PC-9 (cell line): Measurements from ENCODE around the gene SPATA20. TPM values are rescaled to one million over a fixed set of nuclear protein-coding genes. Genes with fewer than 3 reads are reported as not detected.

ENCODE experiments used
- BruUV-seq: library from RNA; stranded (reverse); fragments of 400-500 nt; replicated peaks from 2 replicates; lab custom pipeline; 2021; lab: Mats Ljungman, UMichigan
- CTCF ChIA-PET: fragments of 300-600 bp; sonication (Branson Sonifier 250); formaldehyde crosslinking; loops from one replicate; lab custom pipeline; 2022; ENCODE audit warnings: antibody characterized with exemption; lab: Charles Lee
- POLR2A ChIA-PET: fragments of 300-600 bp; sonication (Branson Sonifier 250); formaldehyde crosslinking; loops from one replicate; lab custom pipeline; 2022; ENCODE audit warnings: antibody characterized with exemption; ENCODE audit not compliant: unreplicated experiment; lab: Charles Lee
- DNase-seq, 2 experiments: peaks; one replicate each; pipeline versions ENCODE4 v3.0.0 to v3.0.0-alpha.2; 2015 to 2022; ENCODE audit warnings: mixed read lengths in 1 of 2
- H2AFZ ChIP-seq: fragments of 200-600 bp; sonication (generic); 2 replicates; pipeline ENCODE4 v1.8.1; 2017; ENCODE audit warnings: antibody characterized with exemption
- H3F3A ChIP-seq: fragments of 200-600 bp; sonication (generic); 2 replicates; pipeline ENCODE4 v1.8.1; 2017; ENCODE audit warnings: antibody characterized with exemption, mild to moderate bottlenecking, low read depth; ENCODE audit not compliant: insufficient read depth
- H3K27ac ChIP-seq: fragments of 200-600 bp; sonication (generic); 2 replicates; pipeline ENCODE4 v1.6.1; 2016; ENCODE audit warnings: mixed run types
- H3K27me3 ChIP-seq: fragments of 200-600 bp; sonication (generic); 2 replicates; pipeline ENCODE4 v1.6.1; 2016; ENCODE audit warnings: low read depth, mixed run types; ENCODE audit not compliant: insufficient read depth
- H3K36me3 ChIP-seq: fragments of 200-600 bp; sonication (generic); 2 replicates; pipeline ENCODE4 v1.6.1; 2016; ENCODE audit warnings: low read depth, mixed run types
- H3K4me1 ChIP-seq: fragments of 200-600 bp; sonication (generic); replicated peaks from 2 replicates; pipeline ENCODE4 v1.6.1; 2016; ENCODE audit warnings: mixed run types; ENCODE audit not compliant: insufficient read depth
- H3K4me2 ChIP-seq: fragments of 200-600 bp; sonication (generic); 2 replicates; pipeline ENCODE4 v1.6.1; 2017; ENCODE audit warnings: mixed run types
- H3K4me3 ChIP-seq: fragments of 200-600 bp; sonication (generic); 2 replicates; pipeline ENCODE4 v1.6.1; 2016; ENCODE audit warnings: mixed run types
- H3K79me2 ChIP-seq: fragments of 200-600 bp; sonication (generic); 2 replicates; pipeline ENCODE4 v1.6.1; 2017; ENCODE audit warnings: low read depth, mixed run types
- H3K9me2 ChIP-seq: fragments of 200-600 bp; sonication (generic); 2 replicates; pipeline ENCODE4 v1.8.1; 2017; ENCODE audit warnings: mild to moderate bottlenecking; ENCODE audit not compliant: insufficient read depth
- H3K9me3 ChIP-seq: fragments of 200-600 bp; sonication (generic); 2 replicates; pipeline ENCODE4 v1.8.1; 2016; ENCODE audit warnings: low read depth; ENCODE audit not compliant: insufficient read depth
- H4K20me1 ChIP-seq: fragments of 200-600 bp; sonication (generic); 2 replicates; pipeline ENCODE4 v1.8.1; 2017; ENCODE audit not compliant: insufficient read depth
- EZH2 ChIP-seq: fragments of 200-600 bp; sonication (generic); IDR thresholded peaks from 2 replicates; pipeline ENCODE4 v1.8.0; 2017; ENCODE audit warnings: antibody characterized with exemption, low read depth
- intact Hi-C: fragments of 100-400 bp; cut with micrococcal nuclease; formaldehyde crosslinking; loops from one replicate; pipeline ENCODE4 v1.10.0; 2022; ENCODE audit not compliant: unreplicated experiment
- total RNA-seq: library from RNA; stranded (reverse); gene quantifications from 2 replicates; pipeline ENCODE4 v1.2.3, GENCODE V29; 2021
- TF ChIP-seq, protein P1 (sequence below): fragments of 200-600 bp; sonication (generic); conservative IDR thresholded peaks from 2 replicates; pipeline ENCODE4 v1.6.1; 2017; ENCODE audit warnings: mixed run types, antibody characterized with exemption, mild to moderate bottlenecking, moderate library complexity

Gene SPATA20
- total RNA-seq, 1 experiment from 2014 or later, result 41.5 TPM

- H3K27me3 ChIP-seq, result no peaks in the 10 kb centered on the region
- no TSS peak for BruUV-seq
- H3F3A ChIP-seq, result peaks cover 28% of the 10 kb centered on the region
- peak; percentile 79 to 82 for DNase-seq
- peaks cover 35% of the 10 kb centered on the region for H3K79me2 ChIP-seq
- no peaks in the 10 kb centered on the region for H3K9me2 ChIP-seq
- peak overlapping the region; percentile 51 for H3K27ac ChIP-seq
- H2AFZ ChIP-seq, result 0 out of 2 replicates have a peak overlapping the region, but pooled peaks have one; percentile 0
- H4K20me1 ChIP-seq, result no peaks in the 10 kb centered on the region; the same call in none of the 2 replicates
- H3K36me3 ChIP-seq, result peaks cover 4% of the 10 kb centered on the region; the same call in 1 of the 2 replicates
- no peaks in the 10 kb centered on the region for H3K9me3 ChIP-seq
- CTCF ChIA-PET, result no interaction called here
- H3K4me1 ChIP-seq, result peaks cover 42% of the 10 kb centered on the region
- TF ChIP-seq, protein P1, sequence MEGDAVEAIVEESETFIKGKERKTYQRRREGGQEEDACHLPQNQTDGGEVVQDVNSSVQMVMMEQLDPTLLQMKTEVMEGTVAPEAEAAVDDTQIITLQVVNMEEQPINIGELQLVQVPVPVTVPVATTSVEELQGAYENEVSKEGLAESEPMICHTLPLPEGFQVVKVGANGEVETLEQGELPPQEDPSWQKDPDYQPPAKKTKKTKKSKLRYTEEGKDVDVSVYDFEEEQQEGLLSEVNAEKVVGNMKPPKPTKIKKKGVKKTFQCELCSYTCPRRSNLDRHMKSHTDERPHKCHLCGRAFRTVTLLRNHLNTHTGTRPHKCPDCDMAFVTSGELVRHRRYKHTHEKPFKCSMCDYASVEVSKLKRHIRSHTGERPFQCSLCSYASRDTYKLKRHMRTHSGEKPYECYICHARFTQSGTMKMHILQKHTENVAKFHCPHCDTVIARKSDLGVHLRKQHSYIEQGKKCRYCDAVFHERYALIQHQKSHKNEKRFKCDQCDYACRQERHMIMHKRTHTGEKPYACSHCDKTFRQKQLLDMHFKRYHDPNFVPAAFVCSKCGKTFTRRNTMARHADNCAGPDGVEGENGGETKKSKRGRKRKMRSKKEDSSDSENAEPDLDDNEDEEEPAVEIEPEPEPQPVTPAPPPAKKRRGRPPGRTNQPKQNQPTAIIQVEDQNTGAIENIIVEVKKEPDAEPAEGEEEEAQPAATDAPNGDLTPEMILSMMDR, result peak; percentile 72; the same call in 1 of the 2 replicates
- TF ChIP-seq EZH2, result no peak
- intact Hi-C loops, result loop anchor here (1.0 to 2.0 kb wide), 2 partner anchors 30 to 52 kb away; no protein-coding TSS in a partner anchor
- POLR2A ChIA-PET, result no interaction called here
- H3K4me2 ChIP-seq, result peak overlapping the region; percentile 80
- H3K4me3 ChIP-seq, result peak overlapping the region; percentile 89
Observed at GRCh38 chr17:50534222-50534978, 12.6 kb upstream of the SPATA20 start.

- H3K79me2 ChIP-seq, result peaks cover 35% of the 10 kb centered on the region
- no peak for DNase-seq
- peak overlapping the region; percentile 80 for H3K4me2 ChIP-seq
- H3K9me2 ChIP-seq, result no peaks in the 10 kb centered on the region
- H3K27me3 ChIP-seq, result no peaks in the 10 kb centered on the region
- BruUV-seq, result no TSS peak
- H3K9me3 ChIP-seq, result no peaks in the 10 kb centered on the region
- POLR2A ChIA-PET, result no interaction called here
- no peaks in the 10 kb centered on the region; the same call in none of the 2 replicates for H4K20me1 ChIP-seq
- intact Hi-C loops, result loop anchor here (1.0 to 2.0 kb wide), 2 partner anchors 30 to 53 kb away; no protein-coding TSS in a partner anchor
- H3F3A ChIP-seq, result peaks cover 33% of the 10 kb centered on the region
- no peak overlapping the region for H2AFZ ChIP-seq
- H3K4me1 ChIP-seq, result peaks cover 42% of the 10 kb centered on the region
- TF ChIP-seq, protein P1, result no peak
- no peak for TF ChIP-seq EZH2
- H3K4me3 ChIP-seq, result peak overlapping the region; percentile 89; the same call in 1 of the 2 replicates
- peaks cover 4% of the 10 kb centered on the region; the same call in 1 of the 2 replicates for H3K36me3 ChIP-seq
- CTCF ChIA-PET, result no interaction called here
- H3K27ac ChIP-seq, result peak overlapping the region; percentile 51; the same call in 1 of the 2 replicates
Observed at GRCh38 chr17:50534979-50535326, 12.0 kb upstream of the SPATA20 start.

DNA sequence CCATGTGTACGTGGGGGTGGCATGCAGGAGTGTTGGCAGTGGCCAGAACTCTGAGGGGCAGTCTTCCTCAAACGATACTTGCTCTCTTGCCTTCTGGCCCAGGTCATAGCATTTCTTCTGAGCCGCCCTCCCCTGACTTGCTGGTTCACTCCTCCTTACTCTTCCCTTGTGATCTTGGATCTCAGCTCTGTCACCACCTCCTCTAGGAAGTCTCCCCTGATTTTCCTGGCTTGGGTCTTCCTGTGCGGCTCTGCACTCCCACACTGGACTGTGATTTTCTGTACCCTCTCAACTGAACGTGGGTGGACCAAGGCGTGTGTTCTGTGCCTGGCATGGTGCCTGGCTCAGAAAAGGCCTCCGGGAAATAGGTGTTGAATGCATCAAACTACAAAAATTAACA lies 11.6 kb upstream of the SPATA20 start:
- TSS peak; percentile 20 for BruUV-seq
- Histone ChIP-seq H3K79me2 (peaks cover 35% of the 10 kb centered on the region), H3F3A (peaks cover 33% of the 10 kb centered on the region), H3K4me1 (peaks cover 42% of the 10 kb centered on the region), H3K36me3 (peaks cover 4% of the 10 kb centered on the region; the same call in 1 of the 2 replicates), H3K4me2 (peak overlapping the region; percentile 80), H2AFZ (no peak overlapping the region), H3K9me2 (no peaks in the 10 kb centered on the region), H3K27ac (no peak overlapping the region), H3K9me3 (no peaks in the 10 kb centered on the region), H4K20me1 (no peaks in the 10 kb centered on the region; the same call in none of the 2 replicates), H3K27me3 (no peaks in the 10 kb centered on the region), H3K4me3 (no peak overlapping the region)
- ChIA-PET POLR2A (no interaction called here), CTCF (no interaction called here)
- intact Hi-C loops, result loop anchor here (2.0 kb wide), 1 partner anchor 31 kb away; no protein-coding TSS in a partner anchor
- TF ChIP-seq, protein P1, result no peak
- TF ChIP-seq EZH2, result no peak
- DNase-seq, result no peak
